8988T (cell line): ENCODE data around the gene SLC4A2.

Source experiments
- DNase-seq: peaks from one replicate; pipeline ENCODE4 v3.0.0; 2011

Gene SLC4A2

DNA sequence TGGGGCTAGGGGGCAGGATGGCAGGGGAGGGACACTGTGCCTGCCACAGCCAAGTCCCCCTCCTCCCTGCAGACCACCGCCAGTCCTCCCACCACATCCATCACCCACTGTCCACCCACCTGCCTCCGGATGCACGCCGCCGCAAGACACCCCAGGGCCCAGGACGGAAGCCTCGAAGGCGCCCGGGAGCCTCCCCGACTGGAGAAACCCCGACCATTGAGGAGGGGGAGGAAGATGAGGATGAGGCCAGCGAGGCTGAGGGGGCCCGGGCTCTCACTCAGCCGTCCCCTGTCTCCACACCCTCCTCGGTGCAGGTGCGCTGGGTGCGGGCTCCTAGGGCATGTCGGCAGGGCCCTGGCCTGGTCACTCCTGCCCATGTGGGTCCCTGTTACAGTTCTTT is 5.1 kb downstream of the SLC4A2 start:
- no peak for DNase-seq

DNA sequence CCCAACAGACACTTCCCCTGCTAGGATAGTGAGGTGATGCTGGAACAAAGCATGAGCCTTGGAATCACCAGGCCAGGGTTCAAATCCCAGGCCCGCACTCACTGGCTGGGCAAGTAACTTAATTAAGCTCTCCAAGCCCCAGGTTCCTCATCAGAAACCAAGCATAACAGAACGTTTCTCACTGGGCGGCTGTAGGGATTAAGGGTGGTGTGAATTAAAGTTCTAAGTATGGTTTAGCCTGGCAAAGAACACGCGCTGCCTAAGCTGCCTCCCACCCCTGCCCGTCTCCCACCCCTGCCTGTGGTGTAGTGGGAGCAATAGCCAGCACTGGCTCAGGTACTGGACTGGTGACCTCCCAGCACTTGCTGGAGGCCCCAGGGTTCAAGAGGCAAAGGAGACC is 5.6 kb downstream of the SLC4A2 start:
- DNase-seq = no peak

DNA sequence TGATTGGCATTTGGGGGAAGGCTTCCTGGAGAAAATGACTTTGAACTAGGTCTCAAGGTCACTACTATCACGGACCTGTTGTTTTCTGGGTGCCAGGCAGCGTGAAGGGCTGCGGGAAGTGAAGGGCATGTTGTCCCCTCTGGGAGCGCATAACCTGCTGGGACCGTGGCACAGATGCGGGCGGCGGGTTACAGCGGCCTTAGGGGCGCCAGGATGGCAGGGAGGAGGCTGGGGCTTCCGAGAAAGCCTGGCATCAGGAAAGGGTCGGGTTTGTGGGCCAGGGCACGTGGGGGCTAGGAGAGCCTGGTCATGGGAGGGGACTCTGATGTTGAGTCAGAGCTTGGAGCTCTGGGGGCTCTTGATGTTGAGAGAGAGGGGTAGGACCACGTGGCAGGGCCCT is 6.1 kb downstream of the SLC4A2 start:
- DNase-seq = no peak

DNA sequence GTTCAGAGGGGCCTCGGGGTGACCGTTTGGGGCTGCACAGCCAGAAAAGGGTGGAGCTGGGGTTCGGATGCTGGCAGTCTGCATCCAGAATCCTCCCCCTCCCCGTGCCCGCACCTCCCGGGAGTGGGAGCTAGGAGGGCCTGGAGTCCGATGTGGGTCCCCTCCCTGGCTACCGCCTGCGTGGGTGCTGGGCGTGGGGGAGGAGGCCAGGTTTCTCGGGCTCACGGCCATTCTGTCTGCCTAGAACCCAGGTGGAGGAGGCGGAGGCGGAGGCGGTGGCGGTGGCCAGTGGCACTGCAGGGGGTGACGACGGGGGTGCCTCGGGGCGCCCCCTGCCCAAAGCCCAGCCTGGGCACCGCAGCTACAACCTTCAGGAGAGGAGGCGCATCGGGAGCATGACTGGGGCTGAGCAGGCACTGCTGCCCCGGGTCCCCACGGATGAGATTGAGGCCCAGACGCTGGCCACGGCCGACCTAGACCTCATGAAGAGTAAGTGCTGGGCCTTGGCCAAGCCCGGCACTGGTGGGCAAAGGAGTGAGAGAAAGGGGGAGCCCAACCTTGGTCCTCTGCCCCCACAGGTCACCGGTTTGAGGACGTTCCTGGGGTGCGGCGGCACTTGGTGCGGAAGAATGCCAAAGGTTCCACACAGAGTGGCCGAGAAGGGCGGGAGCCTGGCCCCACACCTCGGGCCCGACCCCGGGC is 7.0 kb downstream of the SLC4A2 start:
- DNase-seq = no peak

DNA sequence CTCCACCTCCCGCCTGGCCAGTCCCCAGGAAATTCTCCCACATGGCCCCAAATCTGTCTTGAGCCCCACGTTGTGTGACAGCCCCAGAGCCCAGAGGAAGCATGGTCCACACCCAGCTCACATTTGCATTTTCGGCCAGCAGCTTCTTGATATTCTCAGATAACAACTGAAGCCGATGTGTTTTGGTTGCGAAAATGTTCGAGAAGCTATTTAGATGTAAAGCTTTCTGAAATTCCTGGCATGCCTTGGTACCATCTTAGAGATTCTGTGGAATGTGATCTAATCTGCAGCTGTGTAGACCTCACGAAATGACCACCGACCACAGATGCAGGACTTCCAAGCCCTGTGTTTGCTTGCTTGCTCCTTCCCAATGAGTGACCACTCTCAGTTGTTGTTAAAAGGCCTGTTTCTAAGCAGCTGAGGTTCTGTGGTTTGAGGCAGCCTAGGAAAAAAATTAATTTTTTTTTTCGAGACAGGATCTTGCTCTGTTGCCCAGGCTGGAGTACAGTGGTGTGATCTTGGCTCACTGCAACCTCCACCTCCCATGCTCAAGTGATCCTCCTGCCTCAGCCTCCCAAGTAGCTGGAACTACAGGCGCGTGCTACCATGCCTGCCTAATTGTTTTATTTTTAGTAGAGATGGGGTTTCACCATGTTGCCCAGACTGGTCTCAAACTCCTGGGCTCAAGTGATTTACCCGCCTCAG is 8.8 kb downstream of the SLC4A2 start:
- DNase-seq = no peak

DNA sequence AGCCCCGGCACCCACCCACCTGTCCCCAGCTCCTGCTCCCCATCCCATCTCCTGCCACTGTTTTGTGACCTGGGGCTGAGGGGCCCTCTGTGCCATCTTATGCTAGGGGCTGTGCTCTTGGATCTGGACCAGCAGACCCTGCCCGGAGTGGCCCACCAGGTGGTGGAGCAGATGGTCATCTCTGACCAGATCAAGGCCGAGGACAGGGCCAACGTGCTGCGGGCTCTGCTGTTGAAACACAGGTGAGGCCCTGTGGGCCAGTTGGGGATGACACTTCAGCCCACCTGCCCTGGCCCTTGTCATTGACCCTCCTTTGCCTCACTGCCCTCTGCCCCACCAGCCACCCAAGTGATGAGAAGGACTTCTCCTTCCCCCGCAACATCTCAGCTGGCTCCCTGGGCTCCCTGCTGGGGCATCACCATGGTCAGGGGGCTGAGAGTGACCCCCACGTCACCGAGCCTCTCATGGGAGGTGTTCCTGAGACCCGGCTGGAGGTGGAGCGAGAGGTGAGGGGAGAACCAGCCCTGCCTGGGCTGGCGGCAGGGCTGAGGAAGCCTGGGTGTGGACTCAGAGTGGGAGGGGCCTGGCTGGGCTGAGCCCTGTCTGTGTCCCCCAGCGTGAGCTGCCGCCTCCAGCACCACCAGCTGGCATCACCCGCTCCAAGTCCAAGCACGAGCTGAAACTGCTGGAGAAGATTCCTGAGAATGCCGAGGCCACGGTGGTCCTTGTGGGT is 10.6 kb downstream of the SLC4A2 start:
- DNase-seq = no peak

DNA sequence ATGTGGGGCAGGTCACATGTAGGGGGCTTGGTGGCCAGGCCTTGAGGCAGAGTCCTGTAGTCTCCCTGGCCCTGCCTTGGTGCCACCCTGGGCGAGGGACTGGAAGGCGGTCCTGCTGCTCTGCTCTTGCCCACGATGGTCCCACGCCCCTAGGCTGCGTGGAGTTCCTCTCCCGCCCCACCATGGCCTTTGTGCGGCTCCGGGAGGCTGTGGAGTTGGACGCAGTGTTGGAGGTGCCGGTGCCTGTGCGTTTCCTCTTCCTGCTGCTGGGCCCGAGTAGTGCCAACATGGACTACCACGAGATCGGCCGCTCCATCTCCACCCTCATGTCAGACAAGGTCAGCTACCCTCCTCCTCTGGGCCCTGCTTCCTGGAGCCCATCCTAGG is 11.2 kb downstream of the SLC4A2 start:
- DNase-seq = no peak

DNA sequence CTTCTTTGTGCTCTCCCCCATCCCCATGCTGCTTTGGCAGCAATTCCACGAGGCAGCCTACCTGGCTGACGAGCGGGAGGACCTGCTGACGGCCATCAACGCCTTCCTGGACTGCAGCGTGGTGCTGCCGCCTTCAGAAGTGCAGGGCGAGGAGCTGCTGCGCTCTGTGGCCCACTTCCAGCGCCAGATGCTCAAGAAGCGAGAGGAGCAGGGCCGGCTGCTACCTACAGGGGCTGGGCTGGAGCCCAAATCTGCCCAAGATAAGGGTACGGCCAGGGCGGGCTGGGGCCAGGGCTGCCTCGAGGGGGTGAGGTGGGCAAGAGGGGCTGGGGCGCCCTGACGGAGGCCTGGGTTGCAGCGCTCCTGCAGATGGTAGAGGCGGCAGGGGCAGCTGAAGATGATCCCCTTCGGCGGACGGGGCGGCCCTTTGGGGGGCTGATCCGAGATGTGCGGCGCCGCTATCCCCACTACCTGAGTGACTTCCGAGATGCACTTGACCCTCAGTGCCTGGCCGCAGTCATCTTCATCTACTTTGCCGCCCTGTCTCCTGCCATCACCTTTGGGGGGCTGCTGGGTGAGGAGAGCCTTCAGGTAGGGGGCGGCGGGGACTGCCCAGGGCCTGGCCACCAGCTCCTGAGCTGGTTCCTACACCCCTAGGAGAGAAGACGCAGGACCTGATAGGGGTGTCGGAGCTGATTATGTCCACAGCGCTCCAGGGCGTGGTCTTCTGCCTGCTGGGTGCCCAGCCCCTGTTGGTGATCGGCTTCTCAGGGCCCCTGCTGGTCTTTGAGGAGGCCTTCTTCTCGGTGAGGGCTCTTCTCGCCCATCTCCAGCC is 11.9 kb downstream of the SLC4A2 start:
- DNase-seq = no peak

DNA sequence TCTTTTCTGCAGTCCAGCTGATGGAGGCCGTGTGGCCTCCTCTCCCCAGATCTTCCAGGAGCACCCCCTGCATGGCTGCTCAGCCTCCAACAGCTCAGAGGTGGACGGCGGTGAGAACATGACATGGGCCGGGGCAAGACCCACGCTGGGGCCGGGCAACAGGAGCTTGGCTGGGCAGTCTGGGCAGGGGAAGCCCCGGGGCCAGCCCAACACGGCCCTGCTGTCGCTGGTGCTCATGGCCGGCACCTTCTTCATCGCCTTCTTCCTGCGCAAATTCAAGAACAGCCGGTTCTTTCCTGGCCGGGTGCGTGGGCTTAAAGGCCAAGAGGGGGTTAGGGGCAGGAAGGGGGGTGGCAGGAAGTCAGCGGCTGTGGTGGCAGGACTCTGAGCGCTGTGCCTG is 14.6 kb downstream of the SLC4A2 start:
- DNase-seq = no peak

DNA sequence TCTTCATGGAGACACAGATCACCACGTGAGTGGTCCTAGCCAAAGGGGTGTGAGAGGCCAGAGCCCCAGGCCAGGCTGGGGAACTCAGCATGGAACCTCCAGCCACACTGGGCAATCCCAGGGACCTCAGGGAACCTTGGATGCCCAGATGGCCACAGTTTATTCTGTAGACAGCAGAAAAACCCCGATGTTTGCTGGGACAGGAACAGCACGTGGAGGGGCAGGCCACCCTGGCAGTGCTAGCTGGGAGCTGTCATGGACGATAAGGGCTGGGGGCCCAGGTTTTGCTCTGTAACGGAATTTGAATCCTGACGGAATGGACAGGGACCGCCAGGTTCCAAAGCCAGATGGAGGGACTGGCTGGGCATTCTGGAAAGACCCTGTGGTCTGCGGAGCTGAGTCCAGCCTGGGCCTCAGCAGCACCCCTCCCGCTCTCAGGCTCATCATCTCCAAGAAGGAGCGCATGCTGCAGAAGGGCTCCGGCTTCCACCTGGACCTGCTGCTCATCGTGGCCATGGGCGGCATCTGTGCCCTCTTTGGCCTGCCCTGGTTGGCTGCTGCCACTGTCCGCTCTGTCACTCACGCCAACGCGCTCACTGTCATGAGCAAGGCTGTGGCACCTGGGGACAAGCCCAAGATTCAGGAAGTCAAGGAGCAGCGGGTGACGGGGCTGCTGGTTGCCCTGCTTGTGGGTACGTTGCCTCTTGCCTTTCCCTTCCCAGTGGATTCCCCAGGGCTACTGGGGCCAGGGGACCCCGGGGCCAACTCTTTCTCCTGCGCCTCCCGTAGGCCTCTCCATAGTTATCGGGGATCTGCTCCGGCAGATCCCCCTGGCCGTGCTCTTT is 15.7 kb downstream of the SLC4A2 start:
- DNase-seq = no peak

DNA sequence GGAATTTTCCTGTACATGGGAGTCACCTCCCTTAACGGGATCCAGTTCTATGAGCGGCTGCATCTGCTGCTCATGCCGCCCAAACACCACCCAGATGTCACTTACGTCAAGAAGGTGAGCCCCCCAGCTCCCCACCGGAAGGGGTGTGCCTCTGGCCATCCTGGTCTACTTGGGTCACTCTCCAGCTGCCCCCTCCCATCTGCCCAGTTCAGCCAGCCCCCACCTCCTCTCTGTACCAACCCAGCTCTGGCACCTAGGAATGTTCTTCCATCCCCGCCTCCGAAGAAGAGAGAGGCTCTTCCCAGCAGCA is 16.2 kb downstream of the SLC4A2 start:
- no peak for DNase-seq

DNA sequence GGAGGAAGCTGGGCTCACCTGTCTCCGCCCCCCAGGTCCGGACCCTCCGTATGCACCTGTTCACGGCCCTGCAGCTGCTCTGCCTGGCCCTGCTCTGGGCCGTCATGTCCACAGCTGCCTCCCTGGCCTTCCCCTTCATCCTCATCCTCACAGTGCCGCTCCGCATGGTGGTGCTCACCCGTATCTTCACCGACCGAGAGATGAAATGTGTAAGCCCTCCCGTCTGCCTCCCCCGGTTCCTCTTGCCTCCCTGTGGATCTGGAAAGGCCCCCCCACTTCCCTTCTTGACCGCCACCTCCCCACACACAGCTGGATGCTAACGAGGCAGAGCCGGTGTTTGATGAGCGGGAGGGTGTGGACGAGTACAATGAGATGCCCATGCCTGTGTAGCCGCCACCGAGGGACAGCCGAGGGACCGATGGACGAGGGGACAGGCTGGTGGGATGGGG is 16.6 kb downstream of the SLC4A2 start:
- no peak for DNase-seq

DNA sequence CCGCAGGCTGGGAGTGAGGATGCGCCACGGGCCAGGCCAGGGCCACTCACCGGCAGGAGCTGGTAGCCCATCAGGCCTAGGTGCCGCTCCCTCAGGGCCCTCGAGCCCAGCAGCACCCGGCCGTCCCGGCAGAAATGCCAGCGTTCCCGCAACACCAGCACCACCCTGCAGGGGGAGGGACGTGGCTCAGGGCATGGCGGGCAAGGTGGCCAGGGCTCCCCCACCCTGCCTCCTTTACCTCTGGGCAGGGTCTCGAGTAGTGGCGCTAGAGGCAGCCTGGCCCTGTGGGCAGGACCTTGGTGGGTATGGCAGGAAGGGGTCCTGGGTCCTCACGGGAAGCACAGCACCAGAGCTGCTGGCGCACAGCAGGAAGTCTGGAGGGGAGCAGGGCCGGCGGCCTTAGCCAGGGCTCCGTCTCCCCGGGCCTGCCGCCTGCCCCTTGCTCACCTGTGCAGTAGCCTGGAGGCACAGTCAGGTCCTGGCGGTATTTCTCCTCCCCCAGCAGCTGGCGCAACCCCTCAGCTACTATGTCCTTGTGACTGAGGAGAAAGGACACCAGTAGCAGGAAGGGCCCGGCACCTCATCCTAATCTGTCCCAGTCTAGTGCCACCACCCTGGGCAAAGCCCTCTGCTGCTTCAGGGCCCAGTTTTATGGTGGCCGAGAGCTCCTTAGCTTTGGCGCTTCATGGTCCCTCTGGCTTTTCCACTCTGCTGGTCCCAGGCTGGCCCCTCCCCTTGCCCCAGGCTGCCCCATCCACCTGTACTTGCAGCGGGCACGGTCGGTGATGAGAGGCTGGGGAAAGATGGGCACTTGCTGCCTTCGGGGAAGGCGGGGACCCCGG is 17.7 kb downstream of the SLC4A2 start:
- DNase-seq = peak; percentile 84

DNA sequence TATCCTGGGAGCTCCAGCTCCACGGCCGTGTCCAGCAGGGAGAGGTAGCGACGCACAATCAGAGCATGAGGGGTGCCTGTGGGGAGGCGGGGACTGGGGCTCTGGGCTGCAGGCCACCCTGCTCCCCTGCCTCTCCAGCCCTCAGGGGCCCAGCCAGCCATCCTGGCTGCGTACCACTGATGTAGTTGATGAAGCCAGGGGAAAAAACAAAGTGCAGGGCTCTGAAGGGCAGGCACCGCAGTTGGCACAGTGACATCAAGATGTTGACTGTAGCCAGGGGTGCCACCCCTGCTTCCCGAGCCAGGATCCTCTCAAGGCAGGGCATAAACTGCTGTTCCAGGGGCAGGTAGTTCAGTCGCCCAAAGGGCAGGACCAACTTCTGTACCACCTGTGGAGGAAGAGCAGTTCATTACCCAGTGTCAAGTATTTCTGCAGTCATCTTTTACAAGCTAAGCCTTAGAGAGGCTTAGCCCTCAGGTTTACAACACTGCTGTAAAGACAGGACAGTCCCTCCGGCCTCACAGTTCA is 18.4 kb downstream of the SLC4A2 start:
- no peak for DNase-seq

DNA sequence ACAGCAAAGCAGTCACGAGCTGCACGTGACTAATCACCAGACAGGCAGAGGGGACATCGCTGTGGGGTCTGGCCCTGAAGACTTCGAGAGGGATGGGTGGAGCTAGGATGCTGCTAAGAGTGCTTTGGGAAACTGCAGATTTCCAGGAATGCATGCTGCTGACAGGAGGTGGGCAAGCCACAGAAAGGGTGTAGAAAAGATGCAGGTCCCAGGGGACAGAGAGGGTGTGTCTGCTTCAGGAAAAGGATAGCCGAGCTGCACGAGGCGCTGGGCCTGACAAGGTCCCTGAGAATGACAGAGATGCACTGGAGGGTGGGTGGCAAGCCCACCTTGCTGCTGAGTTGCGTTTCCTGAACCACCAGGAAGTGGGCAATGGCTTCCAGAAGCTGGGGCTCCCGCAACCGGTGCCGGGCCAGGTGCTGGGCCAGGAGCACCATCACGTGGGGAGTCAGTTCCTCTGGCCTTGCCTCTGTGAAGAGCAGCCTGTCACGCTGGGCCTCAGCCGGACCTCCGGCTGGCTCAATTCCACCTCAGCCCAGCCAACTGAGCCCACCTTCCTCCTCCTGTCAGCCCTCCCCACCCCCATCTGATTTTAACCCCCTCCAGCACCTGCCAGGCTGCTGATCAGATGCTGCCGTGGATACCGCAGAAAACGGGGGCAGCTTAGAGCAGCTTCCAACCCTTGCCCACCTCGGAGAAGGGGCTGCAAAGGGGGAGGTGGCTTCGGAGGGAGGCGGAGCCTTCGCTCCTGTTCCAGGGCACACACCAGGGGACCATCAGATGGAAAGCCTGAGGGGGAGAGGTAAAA is 19.0 kb downstream of the SLC4A2 start:
- no peak for DNase-seq

DNA sequence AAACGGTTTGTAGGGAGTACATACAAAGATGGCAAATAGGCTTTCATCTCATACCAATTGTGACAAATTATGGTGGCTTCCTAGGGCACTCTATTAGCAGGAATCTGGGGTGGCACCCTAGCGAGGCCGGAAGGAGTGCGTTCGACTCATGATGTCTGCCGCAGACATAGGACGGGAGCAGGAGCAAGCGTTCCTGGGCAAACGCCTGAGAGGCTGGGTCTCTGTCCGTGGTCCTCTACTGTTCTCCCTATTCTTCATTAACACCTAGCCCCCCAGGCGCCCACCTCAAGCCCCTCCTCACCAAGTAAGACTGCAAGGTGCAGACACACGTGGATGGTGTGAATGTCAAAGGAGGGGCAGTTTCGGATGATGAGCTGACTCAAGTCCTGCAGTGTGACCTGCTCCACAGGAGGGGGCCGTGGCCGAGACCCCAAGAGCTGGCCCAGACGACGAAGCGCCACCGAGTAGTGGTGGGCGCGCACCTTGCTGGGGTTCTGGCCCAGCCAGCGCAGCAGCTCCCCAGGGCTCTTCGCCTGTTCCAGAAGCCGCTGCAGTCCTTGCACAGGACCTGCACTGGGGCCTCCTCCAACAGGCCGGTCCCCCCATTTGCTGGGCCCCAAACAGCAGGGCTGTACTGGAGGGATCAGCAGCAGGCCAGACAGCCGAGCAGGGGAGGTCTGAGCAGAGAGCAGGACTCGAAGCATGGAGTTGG is 20.0 kb downstream of the SLC4A2 start:
- no peak for DNase-seq

DNA sequence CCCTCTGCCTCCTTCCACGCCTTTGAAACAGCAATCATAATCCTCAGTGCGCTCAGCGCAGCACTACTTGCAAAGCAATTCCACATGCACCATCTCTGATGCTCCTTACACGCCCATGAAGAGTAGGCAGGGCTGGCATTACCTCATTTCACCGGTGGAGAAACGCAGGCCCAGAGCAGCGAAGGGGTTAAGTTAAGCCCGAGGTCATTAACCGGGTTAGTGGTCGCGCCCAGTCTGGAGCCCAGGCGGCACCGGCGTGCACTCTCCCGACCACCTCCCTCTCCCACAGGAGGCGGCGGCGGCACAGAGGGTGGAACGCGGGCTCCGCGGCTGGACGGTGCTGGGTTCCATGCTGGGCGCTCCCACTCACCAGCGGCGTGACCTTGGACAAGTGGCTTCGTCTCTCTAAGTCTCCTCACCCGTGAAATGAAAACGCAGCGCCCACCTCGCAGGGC is 20.7 kb downstream of the SLC4A2 start:
- no peak for DNase-seq

DNA sequence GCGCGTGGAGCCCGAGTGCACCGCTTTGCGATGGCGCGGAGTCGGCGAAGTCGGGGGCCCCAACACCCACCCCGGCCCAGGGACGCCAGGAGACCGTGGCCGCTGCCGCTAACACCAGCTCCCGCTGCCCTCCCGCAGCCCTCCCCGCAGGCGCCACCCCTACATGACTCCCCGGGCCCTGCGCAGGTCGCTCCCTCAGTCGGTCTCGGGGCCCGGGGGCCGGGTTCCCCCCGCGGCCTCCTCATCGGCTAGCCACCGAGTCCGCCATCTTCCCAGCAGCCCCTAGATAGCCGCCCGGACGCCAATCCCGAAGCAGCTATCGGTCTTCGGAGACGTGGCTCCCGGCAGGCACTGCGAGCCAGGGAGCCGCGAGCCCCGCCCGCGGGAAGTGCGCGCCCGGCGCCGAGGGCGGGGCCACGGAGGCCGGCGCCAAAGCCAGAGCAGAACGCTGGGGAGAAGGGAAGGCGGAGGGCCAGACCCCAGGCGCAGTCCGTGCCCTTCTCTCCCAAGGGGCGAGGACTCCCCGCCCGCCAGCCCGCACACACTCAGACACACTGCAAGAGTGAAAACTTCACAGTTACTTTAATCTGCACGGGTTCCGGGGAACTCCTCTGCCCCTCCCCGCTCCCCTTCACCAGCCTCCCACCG is 21.3 kb downstream of the SLC4A2 start, which contains the start of gene FASTK:
Gene FASTK, minus strand, starts transcription at position 288 of the 648 bp plus-strand sequence. Its CDS starts 43 bp downstream, at position 245.
- DNase-seq = peak; percentile 91
